Middle frontal gyrus (tissue), 1 donor: ENCODE data around the gene HINFP.
"Not testable (repeated sequence)": the region's sequence is repeated elsewhere in the genome, so short reads cannot be mapped to it uniquely, and the experiment has no call there.

Source experiments
- DNase-seq: peaks from one replicate; pipeline ENCODE4 v3.0.0-alpha.2; 2015; ENCODE audit warnings: low spot score; ENCODE audit errors: extremely low spot score

Gene HINFP

DNA sequence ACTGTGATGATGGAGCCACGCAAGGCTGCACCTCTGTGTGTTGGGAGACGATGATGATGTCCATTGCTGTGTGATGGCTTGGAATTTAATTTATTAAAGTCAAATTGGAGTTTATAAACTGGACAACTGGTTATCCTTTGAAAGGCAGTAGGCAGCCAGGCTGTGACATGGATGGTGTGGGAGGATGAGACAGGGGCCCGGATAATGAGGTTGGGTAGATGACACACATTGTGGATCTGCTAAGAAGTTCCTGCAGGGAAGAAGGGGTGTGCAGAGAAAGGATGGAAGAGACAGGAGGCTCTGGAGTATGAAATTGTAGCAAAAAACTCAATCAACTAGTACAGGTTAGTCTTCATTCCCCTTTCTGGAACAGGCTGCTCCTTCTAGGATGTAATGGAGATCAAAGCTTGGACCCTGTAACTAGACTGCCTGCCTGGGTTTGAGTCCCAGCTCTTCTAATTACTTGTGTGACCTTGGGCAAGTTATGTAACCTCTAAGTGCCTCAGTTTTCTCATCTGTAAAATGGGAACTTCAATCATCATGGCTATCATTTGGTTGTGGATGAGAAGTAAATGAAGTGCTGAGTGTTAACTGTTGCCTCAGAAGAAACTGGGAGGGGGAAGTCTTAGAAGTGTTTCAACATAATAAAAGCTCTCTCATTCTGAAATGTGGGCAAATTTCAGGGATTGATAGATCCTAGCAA, 4.2 kb upstream of the HINFP start:
- no peak for DNase-seq

DNA sequence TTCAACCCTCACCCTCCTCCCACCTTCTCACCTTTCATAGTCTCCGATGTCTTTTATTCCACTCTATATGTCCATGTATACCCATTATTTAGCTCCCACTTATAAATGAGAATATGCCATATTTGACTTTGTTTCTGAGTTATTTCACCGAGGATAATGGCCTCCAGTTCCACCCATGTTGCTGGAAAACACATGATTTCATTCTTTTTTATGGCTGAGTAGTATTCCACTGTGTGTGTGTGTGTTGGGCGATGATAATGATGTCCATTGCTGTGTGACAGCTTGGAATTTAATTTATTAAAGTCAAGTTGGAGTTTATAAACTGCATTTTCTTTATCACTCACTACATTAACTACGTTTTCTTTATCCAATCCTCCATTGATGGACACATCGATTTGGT, 3.2 kb upstream of the HINFP start:
- no peak for DNase-seq

DNA sequence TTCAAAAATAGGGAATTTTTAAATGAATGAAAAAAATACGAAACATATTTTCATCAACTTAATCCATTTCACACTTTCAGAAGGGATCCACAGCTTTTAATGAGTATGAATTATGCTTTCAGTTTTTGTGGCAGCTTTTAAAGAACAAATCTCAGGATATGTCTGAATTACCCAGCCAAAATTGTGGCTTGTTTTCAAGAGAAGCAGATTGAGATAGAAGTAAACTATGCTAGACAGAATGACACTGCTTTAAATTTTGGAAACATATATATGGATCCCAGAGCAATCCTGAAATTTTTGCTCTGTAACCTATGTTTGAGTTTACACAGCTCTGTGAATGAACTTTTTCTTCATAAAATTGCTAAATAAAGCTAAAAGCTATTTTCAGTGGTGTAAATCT, 2.4 kb upstream of the HINFP start:
- no peak for DNase-seq

DNA sequence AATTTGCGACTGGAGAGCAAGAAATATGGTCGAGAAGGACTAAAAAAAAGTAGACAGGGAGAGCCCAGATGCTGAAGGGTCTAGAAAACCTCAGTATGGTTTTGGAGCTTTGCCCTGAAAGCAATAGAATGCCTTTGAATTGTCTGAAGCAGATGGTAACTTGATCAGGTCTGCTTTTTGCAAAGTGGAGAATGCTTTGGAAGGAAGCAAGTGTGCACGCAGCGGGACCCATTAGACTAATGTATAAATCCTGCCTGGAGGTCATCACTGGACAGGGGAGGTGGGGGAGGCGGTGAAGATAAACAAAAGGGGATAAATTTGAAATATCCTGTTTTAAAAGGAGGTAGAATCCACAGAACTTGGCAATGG, 757 bp upstream of the HINFP start:
- no peak for DNase-seq

DNA sequence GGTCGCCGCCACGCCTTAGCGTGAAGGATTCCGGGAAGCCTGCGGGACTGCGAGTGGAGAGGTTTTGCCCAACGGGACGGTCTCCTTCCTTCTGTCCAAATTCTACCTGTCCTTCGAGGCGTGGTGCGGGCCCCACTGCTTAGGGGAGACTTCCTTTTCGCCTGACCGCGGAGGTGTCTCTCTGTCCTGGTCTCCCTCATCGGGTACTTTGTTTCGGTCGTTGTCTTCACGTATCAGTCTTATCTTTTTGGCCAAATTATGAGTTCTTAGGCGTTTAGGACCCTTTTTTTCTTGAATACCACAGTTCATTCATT, 388 bp downstream of the HINFP start:
- DNase-seq = no peak

DNA sequence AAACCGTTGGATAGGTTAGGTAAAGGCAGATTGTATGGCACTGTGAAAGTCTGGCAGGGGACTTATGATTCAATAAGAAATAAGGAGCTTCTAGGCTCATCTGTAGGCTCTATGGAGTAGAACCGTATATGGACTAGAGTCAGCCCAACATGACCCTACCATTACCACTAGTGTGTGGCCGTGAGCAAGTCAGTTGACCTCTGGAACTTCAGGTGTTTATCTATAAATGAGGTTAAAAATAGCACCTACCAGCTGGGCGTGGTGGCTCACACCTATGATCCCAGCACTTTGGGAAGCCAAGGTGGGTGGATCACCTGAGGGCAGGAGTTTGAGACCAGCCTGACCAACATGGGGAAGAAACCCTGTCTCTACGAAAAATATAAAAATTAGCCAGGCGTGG, 4.4 kb downstream of the HINFP start:
- no peak for DNase-seq

DNA sequence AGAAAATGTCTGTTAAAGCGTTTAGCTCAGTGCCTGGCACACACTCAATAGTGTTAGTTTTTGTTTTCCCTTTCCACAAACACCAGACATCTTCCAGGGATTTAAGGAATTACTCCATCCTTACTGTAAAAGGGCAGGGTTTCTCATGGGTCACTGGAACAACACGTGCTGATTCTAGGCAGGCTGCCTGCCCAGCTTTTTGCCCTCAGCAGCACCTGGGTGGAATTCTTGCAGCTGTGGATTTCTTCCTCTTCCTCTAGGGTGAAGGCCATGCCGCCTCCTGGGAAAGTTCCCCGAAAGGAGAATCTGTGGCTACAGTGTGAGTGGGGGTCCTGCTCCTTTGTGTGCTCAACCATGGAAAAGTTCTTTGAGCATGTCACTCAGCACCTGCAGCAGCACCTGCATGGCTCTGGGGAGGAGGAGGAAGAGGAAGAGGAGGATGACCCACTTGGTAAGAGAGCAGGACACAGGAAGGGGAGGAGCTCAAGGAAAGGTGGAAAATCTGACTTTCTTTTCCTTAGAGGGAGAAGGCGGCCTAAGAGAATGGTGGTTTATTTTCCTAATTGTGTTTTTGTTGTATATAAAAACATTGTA, 5.4 kb downstream of the HINFP start:
- DNase-seq = no peak

DNA sequence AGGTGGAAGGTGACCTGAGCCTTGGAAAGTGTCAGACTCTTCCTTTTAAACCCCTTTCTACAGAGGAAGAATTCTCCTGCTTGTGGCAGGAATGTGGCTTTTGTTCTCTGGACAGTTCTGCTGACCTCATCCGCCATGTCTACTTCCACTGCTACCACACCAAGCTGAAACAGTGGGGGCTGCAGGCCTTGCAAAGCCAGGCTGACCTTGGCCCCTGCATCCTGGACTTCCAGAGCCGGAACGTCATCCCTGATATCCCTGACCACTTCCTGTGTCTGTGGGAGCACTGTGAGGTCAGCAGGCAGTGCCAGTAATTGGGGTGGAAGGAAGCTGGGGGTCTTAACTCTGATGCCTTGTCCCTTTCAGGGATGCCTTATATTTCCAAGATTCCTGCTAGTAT, 9.3 kb downstream of the HINFP start:
- no peak for DNase-seq

DNA sequence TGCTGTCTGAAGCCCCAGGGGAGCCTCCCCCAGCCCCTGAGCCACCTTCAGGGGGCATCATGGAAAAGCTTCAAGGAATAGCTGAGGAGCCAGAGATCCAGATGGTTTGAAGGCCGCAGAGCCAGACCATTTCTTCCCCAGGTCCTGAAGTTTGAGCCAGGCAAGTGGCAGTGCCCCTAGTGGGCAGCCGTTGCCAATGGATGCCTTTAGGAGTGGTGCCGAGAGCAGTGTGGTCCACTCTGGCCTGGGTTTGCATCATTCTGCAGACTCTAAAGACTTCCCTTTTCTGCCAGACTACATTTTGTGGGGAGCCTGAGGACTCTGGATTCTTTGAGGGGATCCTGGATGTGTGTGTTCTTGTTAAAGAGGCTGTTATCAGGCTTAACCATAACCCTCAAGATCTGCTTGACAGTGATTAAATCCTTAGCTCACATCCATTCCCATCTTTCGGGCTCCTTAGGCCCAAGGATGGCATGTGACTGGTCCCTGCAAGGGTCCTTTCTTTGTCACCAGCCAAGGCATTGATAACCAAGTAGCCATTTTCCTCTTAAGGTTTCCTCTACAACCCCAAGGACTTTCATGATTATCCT, 13.1 kb downstream of the HINFP start:
- DNase-seq = no peak

DNA sequence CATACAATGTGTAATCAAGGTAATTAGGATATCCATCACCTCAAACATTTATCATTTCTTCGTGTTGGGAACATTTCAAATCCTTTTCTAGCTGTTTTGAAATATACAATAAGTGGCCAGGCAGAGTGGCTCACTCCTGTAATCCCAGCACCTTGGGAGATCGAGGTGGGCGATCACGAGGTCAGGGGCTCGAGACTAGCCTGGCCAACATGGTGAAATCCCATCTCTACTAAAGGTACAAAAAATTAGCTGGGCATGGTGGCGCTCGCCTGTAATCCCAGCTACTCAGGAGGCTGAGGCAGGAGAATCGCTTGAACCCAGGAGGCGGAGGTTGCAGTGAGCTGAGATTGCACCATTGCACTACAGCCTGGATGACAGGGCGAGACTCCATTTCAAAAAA, 17.9 kb downstream of the HINFP start:
- DNase-seq = not testable (repeated sequence)

DNA sequence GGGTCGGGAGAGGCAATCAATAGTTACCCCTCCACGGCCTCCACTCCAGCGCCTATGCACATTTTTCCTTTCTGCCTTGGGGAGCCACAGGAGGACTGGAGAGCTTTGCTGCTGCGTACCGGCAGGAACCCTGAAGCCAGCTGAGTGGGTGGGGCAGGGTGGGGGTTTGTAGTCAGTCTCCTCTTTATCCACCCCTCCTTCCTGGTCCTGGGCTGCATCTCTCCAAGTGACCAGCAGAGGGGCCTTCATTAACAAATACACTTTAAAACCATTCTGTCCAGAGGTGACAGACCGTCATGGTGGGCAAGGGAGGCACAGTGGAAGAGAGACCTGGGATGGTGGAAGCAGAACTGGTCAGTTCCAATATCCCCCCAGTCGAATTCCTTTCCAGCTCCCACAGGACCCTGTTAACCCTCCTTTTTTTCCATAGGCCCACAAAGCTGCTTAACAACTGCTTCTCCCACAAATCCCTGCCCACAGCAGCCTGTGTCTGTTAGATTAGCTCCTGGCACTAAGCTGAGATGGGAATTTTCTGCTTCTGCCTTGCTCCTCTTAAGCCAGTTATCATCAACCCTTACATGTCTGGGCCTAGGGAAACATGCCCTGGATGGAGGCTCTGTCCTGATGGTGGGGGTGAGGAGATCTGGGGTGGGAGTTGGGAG, 23.6 kb downstream of the HINFP start:
- DNase-seq = no peak

DNA sequence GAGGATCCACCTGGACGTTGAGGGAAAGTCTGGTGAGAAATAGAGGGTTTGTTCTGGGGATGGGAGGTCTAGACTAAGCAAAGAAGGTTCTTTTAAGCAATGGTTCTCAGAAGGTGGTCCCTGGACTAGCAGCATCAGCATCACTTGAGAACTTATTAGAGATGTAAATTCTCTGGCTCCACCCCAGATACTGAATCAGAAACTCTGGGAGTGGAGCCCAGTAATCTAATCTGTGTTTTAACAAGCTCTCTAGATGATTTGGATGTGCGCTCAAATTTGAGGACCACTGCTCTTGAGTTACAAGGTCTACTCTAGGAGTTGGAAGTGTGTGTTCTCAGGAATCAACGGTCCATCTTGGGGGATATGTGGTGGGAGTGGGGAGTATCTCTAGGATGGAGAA, 24.2 kb downstream of the HINFP start:
- DNase-seq = no peak

DNA sequence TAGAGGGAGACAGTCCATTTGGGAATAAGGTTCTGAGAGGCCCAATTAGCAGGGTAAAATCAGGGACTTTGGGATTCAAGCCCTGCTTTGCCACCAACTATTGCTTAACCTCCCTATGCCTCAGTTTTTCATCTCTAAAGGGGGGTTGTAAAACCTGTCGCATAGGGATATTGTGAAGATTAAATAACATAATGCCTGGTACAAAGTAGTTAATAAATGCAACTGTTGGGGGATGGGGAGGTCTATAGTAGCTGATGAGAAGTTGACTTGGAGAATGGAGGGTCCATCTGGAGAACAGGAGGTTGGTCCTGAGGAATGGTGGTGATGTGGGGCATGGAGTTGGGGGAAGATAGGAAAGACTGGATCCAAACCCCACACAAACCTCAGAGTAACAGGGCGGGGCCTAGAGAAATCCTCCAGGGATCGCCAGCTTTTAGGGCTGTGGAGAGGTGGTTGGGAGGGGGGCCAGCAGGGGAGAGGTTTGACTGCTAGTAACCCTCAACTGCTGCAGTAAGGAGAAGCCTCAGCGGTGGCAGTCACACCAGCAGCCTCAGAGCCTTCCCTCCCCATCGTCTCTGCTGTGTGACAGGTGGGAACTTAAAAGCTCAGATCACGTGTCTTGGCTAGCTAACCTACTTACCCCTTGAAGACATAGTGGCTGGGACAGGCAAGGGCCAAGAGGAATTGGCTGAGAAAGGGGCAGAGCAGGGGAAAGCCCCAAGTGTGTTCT, 26.4 kb downstream of the HINFP start:
- no peak for DNase-seq

DNA sequence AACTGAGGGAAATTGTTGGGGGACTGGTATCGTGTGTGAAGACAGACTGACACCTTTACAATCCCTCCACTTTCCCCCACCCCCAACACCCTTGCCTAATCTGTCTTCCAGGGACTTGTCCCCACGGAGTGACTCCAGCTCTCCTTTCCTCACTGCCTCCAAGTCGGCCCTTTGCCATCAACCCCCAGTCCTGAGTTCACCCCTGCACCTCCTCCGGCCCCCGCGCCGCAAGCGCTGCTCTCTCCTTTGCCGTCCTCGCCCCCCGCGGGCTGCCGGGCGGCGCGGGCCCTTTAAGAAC, 27.3 kb downstream of the HINFP start:
- no peak for DNase-seq

DNA sequence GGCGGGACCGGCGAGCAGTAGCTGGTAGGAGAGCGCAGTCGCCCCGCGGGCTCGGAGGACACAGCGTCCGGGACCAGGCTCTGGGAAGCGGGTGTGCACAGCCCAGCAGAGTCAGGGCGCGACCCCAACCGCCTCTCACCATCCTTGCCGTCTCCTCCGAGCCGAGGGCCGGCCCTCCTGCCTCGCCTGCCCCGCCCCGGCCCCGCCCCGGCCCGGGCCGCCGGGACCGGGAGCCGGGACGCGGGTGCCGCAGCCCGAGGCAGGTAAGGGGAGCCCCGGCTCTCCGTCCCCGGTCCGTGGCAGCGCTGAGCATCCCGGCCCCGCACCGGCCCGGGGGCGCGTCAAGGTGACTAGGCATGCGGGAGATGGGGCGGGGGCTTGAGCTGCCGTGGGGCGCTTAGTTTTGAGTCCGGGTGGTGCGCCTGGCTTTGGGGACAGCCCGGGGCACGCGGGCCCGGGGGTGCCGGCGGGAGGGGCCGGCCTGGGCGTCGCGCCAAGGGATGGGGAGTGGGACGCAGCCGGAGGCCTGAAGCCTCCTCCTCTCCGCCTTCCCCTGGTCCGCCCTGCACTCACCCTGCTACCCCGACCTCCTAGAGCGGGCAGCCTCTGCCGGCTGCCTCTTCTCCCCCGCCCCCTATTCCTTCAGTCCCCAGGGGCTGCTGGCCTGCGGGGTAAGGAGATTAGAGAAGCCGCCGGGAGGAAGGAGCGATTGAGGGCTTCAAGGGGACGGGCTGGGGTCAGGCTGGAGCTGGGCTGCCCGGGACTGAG, 27.8 kb downstream of the HINFP start, which contains the start of gene ABCG4:
Gene ABCG4 (plus strand): TSS at position 35 of the 768 bp plus-strand sequence. CDS start 914 bp downstream, outside the sequence.
- no peak for DNase-seq

DNA sequence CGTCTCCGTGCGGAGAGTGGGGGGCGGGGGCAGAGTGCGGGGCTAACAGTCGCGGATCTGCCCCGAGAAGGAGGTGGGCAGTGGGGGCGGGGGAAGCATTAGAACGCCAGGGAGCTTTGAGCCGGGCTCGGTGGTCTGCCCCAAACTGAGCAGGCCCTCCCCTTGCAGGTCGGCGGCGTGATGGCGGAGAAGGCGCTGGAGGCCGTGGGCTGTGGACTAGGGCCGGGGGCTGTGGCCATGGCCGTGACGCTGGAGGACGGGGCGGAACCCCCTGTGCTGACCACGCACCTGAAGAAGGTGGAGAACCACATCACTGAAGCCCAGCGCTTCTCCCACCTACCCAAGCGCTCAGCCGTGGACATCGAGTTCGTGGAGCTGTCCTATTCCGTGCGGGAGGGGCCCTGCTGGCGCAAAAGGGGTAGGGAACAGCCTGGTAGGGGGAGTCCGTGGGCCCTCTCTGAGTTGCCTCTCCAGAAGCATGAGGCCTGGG, 28.5 kb downstream of the HINFP start:
- DNase-seq = no peak

DNA sequence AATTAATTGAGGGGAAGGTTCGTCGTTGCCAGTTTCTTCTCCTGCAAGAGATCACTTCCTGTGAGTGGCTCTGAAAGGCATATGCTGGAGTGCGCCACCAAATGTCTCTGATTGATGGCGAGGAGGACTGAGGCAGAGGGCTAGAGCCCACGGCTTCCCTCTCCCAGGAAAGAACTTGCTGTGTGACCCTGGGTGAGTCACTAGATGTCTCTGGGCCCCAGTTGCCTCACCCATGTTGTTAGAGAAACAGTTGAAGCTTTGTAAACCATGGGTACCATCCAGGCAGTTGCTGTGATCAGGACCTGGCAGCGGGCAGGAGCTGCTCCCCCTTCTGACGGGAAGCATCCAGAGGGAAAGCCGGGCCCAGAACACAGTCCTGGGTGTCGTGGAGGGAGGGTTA, 30.7 kb downstream of the HINFP start:
- no peak for DNase-seq

DNA sequence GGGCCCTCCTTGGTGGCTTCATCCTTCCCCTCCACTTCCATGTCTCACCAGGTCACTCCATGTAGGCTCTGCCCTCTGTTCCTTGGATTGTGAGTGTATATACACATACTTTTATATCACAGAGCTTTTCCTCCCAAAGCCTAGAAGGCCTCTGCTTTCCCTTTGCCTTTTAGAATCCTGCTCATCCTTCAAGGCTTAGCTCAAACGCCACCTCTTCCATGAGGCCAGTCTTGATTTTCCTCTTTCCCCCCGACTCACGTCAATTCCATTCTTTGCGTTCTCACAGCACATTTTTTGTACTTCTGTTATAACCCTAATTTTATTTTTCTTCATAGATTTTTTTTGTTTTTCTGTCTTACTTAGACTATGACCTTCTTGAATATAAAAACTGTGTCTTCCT, 31.2 kb downstream of the HINFP start:
- DNase-seq = no peak

DNA sequence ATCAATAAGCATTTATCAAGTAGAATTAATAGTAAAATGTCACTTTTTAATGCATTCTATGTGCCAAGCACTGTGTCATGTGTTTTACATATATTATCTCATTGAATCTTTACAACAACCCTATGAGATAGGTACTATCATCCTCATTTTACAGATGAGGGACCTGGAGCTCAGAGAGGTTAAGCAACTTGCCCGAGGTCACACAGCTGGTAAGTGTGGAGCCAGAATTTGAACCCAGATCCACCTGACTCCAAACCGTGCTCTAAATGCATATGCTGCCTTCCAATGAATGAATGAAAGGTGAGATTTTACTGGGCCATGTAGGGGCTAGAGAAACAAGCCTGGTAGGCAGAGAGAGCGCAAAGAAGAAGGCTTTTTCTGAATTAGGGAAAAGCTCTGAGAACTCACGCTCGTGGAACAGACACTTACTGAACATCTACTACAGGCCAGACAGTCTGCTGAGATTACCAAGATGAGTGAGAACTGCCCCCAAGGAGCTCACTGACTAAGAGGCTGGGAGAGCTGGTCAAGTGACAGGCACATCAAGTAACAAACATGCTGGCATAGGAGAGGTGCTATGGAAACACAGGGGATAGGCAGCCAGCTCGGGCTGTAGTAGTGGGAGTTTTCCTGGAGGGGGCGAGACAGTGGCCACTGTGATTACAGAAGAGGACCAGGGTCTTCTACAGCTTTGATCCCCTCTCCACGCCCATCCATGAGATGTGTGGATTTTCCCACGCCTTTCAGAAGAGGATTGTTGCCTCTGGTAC, 31.9 kb downstream of the HINFP start:
- DNase-seq = no peak

DNA sequence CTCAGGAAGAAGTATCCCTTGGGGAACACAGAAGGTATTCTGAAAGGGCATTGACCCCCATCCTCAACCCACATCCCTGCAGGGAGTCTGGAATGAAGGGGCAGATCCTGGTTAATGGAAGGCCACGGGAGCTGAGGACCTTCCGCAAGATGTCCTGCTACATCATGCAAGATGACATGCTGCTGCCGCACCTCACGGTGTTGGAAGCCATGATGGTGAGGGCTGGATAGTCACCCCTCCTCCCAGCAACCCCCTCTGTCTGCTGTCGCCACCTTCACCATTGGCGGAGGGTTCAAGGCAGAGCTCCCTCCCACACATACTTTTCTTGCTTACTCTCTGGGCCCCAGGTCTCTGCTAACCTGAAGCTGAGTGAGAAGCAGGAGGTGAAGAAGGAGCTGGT, 32.8 kb downstream of the HINFP start:
- no peak for DNase-seq
